Breast epithelium (tissue), 4 donors: ENCODE results near the gene TENM4. TPM values are rescaled to one million over a fixed set of nuclear protein-coding genes. Genes with fewer than 3 reads are reported as not detected.

Experiments used
- DNase-seq, 2 donors: peaks; one replicate each; pipeline ENCODE4 v3.0.0-alpha.2; 2019; ENCODE audit warnings: low spot score in 2 of 2
- H3K27ac ChIP-seq, 2 donors: fragments of 200-600 bp; sonication (generic) in 1 of 2; one replicate each; pipeline ENCODE4 v1.5.1; 2016 to 2019; ENCODE audit warnings: mild to moderate bottlenecking in 1 of 2
- H3K27me3 ChIP-seq, 2 donors: fragments of 200-600 bp; sonication (generic) in 1 of 2; one replicate each; pipeline versions ENCODE4 v1.5.1 to v1.6.0; 2017 to 2019; ENCODE audit warnings: control low read depth in 1 of 2, mild to moderate bottlenecking in 1 of 2
- H3K36me3 ChIP-seq: fragments of 200-600 bp; one replicate; pipeline ENCODE4 v1.5.1; 2019
- H3K4me1 ChIP-seq, 2 donors: fragments of 200-600 bp; sonication (generic); one replicate each; pipeline ENCODE4 v1.5.1; 2016 to 2019; ENCODE audit warnings: control low read depth in 1 of 2
- H3K4me3 ChIP-seq, 3 donors: fragments of 200-600 bp; sonication (generic); 1 replicate in 2 of 3; 2 replicates in 1 of 3; pipeline ENCODE4 v1.5.1; 2016 to 2019; ENCODE audit warnings: mild to moderate bottlenecking in 3 of 3, moderate library complexity in 2 of 3
- H3K9me3 ChIP-seq, 2 donors: fragments of 200-600 bp; sonication (generic) in 1 of 2; one replicate each; pipeline ENCODE4 v1.5.1; 2016 to 2019; ENCODE audit warnings: control low read depth in 1 of 2
- POLR2A ChIP-seq: fragments of 450-650 bp; IDR thresholded peaks from one replicate; pipeline ENCODE4 v1.6.1; 2016; ENCODE audit warnings: antibody characterized with exemption, mild to moderate bottlenecking, moderate library complexity
- POLR2AphosphoS5 ChIP-seq, 3 donors: sonication (generic); formaldehyde crosslinking; IDR thresholded peaks; one replicate each; pipeline ENCODE4 v1.6.1; 2017; ENCODE audit warnings: antibody characterized with exemption in 3 of 3
- intact Hi-C: fragments of 100-400 bp; cut with DNase I; formaldehyde crosslinking; loops from one replicate; pipeline ENCODE4 v1.15.1; 2023; ENCODE audit warnings: low total_unique reads
- total RNA-seq, 3 donors: library from RNA; depleted of rRNA; stranded (reverse); fragments of >200 nt; gene quantifications; one replicate each; pipeline ENCODE4 v1.1.0, GENCODE V29; 2016
- TF ChIP-seq, protein P1 (sequence below), 3 donors: fragments of 450-650 bp; IDR thresholded peaks; one replicate each; pipeline ENCODE4 v1.5.1; 2016 to 2017; ENCODE audit warnings: antibody characterized with exemption in 3 of 3, mild to moderate bottlenecking in 3 of 3, moderate library complexity in 3 of 3

The TENM4 gene
- total RNA-seq, 3 donors from 2014 or later, result 0.29 to 7.9 (median 4.8) TPM

DNA sequence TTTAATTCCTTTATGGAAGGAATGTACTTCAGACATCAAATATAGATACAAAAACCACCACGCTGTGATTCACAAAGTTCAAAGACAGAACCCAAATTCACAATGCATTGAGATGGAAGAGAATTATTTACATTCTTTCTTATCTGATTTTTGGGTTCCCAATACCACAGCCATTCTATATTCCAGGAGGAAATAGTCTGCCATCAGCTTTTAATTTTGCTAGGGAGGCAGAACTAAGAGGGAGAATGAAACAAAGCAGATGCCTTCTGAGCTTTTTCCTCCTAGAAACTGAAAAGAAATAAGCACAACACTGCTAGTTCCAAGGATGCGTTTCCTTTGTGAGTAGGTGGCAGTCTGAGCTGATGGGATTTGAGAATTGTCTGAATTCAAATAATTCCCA lies 583.1 kb downstream of the TENM4 start:
- intact Hi-C loops, result no loop called here
- Histone ChIP-seq H3K36me3 (no peaks in the 10 kb centered on the region), H3K9me3 (no peaks in the 10 kb centered on the region), H3K4me1 (no peaks in the 10 kb centered on the region), H3K4me3 (no peak overlapping the region), H3K27ac (no peak overlapping the region), H3K27me3 (no peaks in the 10 kb centered on the region)
- TF ChIP-seq, protein P1, sequence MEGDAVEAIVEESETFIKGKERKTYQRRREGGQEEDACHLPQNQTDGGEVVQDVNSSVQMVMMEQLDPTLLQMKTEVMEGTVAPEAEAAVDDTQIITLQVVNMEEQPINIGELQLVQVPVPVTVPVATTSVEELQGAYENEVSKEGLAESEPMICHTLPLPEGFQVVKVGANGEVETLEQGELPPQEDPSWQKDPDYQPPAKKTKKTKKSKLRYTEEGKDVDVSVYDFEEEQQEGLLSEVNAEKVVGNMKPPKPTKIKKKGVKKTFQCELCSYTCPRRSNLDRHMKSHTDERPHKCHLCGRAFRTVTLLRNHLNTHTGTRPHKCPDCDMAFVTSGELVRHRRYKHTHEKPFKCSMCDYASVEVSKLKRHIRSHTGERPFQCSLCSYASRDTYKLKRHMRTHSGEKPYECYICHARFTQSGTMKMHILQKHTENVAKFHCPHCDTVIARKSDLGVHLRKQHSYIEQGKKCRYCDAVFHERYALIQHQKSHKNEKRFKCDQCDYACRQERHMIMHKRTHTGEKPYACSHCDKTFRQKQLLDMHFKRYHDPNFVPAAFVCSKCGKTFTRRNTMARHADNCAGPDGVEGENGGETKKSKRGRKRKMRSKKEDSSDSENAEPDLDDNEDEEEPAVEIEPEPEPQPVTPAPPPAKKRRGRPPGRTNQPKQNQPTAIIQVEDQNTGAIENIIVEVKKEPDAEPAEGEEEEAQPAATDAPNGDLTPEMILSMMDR (IDR thresholded peaks at IDR 0.05), result no peak
- no peak for TF ChIP-seq POLR2AphosphoS5 (IDR thresholded peaks at IDR 0.05)
- no peak for TF ChIP-seq POLR2A
- no peak for DNase-seq

DNA sequence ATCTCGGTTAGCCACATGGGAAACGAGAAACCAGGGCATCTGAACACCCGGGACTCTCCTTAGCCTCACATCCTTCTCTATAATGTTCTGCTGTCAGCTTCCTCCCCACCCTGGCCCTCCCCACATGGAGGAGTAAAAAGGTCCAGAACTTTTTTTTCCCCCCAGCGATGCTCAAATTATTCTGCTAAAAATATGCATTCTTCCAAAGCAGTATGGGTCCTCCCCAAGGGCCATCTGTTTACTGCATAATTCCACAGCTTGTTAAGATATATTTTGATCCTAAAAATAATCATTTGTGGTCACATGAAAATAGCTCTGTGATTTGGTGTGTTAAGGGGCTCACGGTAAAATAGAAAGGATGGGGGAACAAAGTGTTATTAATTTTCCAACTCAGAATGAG lies 584.6 kb downstream of the TENM4 start:
- H3K4me3 ChIP-seq, result no peak overlapping the region
- H3K27ac ChIP-seq, result no peak overlapping the region
- no peaks in the 10 kb centered on the region for H3K27me3 ChIP-seq
- intact Hi-C loops, result no loop called here
- H3K36me3 ChIP-seq, result no peaks in the 10 kb centered on the region
- no peak for DNase-seq
- TF ChIP-seq, protein P1 (IDR thresholded peaks at IDR 0.05), result no peak
- TF ChIP-seq POLR2AphosphoS5 (IDR thresholded peaks at IDR 0.05), result no peak
- no peaks in the 10 kb centered on the region for H3K4me1 ChIP-seq
- no peaks in the 10 kb centered on the region for H3K9me3 ChIP-seq

DNA sequence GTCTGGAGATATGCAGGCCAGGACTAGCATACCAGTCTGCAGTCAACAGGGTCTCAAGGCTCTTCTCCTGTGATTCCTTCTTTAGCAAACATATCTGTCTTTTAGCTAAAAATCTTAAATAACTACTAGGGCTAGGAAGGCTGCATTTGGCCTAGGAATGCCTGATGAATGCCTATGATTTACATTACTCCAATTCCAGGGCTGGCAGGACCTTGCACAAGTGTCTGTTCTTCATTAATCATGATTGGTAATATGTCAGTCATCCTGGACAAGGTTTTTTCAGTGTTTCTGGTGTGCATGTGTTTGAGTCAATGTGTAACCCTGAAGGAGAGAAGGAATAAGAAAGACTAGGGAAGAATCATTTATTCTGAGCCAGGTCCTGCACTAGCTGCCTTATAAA lies 585.7 kb downstream of the TENM4 start:
- DNase-seq, result no peak
- Histone ChIP-seq H3K4me1 (no peaks in the 10 kb centered on the region), H3K27ac (no peak overlapping the region), H3K27me3 (no peaks in the 10 kb centered on the region), H3K9me3 (no peaks in the 10 kb centered on the region), H3K4me3 (no peak overlapping the region), H3K36me3 (no peaks in the 10 kb centered on the region)
- no peak for TF ChIP-seq POLR2A
- TF ChIP-seq POLR2AphosphoS5 (IDR thresholded peaks at IDR 0.05), result no peak
- TF ChIP-seq, protein P1 (IDR thresholded peaks at IDR 0.05), result no peak
- intact Hi-C loops, result no loop called here

DNA sequence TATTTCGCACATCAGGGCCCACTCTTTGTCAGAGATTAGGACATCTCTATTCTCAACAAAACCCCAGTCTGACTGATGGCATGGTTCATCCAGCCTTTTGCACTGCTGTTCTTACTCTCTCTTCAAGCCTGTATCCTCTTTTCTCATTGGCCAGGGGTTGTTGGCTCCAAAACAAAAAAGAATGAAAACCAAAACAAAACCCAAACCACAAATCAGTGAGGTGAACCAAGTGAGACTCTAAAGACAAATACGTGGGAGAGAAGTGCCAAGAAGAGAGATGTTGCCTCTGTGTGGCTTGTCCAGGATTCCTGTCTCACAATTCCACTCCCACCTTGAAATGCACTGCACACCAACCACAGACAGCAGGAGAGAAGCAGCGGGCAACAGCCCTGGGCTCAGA lies 587.3 kb downstream of the TENM4 start:
- H3K4me1 ChIP-seq, result no peaks in the 10 kb centered on the region
- H3K27me3 ChIP-seq, result no peaks in the 10 kb centered on the region
- TF ChIP-seq POLR2A (no peak), POLR2AphosphoS5 (IDR thresholded peaks at IDR 0.05) (no peak)
- TF ChIP-seq, protein P1 (IDR thresholded peaks at IDR 0.05), result no peak
- H3K27ac ChIP-seq, result no peak overlapping the region
- H3K36me3 ChIP-seq, result no peaks in the 10 kb centered on the region
- intact Hi-C loops, result no loop called here
- H3K4me3 ChIP-seq, result no peak overlapping the region
- DNase-seq, result no peak
- no peaks in the 10 kb centered on the region for H3K9me3 ChIP-seq

DNA sequence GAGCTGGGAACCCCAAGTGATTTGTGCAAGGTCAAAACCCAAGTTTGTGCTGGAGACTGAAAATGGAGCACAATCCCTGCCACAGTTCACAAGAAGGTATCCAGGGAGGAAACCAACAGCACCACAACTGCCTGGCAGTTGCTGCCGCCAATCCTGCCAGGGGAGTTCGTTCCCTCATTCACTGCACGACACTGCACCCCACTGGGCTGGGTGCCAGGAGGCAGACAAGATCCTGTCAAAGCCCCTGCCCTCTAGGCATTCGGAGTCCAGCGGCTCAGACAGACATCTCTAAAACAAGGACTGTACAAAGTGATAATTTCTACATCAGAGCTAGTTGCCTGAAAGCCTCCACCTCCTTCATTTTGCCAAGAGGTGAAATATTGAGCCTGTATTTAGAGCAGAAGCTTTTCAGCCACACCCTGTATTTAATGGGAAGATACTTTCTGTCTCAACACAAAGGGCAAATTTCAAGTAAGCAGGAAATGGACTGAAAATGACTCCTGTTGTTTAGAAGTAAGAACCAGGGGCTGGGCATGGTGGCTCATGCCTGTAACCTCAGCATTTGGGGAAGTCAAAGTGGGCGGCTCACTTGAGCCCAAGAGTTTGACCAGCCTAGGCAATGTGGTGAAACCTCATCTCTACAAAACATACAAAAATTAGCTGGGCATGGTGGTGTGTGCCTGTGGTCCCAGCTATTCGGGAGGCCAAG lies 588.8 kb downstream of the TENM4 start:
- Histone ChIP-seq H3K36me3 (no peaks in the 10 kb centered on the region), H3K4me3 (no peak overlapping the region), H3K9me3 (no peaks in the 10 kb centered on the region), H3K4me1 (no peaks in the 10 kb centered on the region), H3K27ac (no peak overlapping the region), H3K27me3 (no peaks in the 10 kb centered on the region)
- no peak for DNase-seq
- no peak for TF ChIP-seq POLR2AphosphoS5 (IDR thresholded peaks at IDR 0.05)
- intact Hi-C loops, result no loop called here
